HG02943 (cell line): Measurements from ENCODE around the gene TSPO2.

Experiments used
- ATAC-seq: cut with Tn5 transposase; IDR thresholded peaks from one replicate; pipeline ENCODE4 v1.9.1; 2021; ENCODE audit warnings: mild to moderate bottlenecking, low read depth, moderate library complexity; ENCODE audit not compliant: unreplicated experiment

TSPO2 gene

DNA sequence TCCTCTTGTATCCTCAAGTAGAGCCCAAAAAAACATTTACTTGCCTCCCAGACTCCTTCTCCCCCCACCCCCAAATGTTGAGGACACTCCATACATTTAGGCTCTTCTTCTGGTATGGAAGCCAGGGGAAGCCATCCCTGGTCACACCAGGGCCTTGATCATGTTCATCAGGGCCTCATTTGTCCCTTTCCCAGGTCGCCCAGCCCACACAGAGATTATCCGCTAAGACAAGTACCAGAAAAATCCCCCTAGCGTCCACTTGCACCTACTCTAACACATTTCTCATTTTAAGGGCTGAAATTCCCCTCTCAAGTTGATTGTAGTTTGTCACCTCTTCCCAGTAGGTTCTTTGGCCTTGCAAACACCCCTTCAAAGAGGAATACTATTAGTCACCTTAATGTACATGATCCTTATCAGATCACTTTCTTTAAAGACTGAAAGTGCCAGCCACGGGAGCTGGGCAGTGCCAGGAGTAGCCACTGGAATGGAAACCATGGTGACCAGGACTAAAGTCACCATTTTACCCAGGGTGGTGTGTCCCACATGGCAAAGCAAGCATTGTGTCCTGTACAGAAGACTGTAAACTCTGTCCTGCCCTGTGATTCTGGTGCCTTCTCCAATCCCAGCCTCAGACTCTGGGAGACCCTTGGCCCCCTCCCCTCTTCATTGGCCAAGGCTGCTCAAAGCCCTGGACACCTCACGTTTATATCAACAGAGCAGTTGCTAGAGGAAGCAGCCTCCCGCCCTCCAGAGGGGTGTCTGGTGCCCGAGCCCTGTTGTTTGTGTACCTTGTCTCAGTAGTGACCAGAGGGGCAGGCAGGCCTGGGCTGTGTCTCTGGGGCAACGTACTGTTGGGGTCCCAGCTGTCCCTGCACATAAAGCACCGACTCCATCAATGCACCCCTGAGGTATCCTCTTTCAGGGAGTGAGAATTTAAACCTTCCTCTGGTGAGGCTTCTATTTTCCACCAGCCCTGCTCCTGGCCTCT is 5.8 kb downstream of the TSPO2 start:
- no peak for ATAC-seq

DNA sequence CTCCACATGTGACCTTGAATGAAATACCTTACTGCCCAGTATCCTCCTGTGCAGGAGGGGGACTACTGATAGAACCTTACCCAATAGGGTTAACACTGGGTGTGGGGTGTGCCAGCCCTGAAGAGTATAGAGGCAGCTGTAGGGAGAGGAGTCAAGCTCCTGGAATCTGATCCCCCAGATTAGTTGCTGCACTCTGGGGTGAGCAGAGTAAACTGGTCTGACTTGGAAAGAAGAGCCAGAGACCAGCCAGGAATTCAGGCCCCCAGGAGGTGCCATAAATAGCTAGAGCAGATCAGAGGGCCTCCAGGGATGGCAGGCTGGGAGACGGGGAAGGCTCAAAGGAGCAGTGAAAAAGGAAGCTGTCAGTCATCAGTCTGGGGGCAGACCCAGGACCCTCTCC is 7.3 kb downstream of the TSPO2 start:
- ATAC-seq = no peak

- ATAC-seq = no peak
Measured at GRCh38 chr6:41049955-41050354, 7.7 kb downstream of the TSPO2 start.

DNA sequence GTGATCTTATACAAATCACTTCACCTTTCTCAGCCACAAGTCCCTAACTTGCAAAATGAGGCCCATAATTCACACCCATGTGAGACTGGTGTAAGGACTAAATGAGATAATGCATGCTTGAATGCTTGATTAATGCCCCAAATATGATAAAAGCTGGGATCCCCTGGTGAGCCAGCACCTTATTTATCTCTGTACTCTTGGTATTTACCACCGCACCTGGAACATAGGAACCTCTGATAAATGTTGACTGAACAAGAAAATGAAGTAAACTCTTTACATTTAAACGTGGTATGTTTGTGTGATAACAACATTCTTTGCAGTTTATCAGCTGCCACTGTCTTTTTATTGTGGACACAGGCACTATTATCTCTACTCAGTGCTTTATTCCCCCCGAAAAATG is 8.3 kb downstream of the TSPO2 start:
- ATAC-seq = no peak

GRCh38 chr6:41051873-41052272 is 9.6 kb downstream of the TSPO2 start:
- no peak for ATAC-seq

- no peak for ATAC-seq
Measured at GRCh38 chr6:41053041-41053440, 10.8 kb downstream of the TSPO2 start, which contains the start of gene APOBEC2. Gene APOBEC2 (plus strand): TSS chr6:41053202. CDS start chr6:41053348, 146 bp downstream.

DNA sequence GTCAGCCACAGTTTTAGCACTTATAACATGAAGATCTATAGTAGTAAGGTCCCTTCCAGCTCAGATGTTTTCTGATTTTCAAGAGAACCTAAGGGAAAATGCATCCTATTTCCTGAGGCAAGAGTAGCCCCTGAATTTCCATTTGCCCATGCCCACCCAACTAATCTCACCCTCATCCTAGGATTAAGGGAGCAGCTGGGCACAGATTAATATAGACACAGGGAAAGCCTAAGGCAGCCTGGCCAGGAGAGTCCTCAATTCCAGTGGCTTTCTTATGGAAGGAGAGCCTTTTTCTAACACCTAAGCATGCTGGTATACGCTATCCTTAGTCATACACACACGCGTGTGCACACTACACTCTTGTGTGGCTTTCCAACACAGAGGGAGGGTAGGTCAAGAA is 12.2 kb downstream of the TSPO2 start:
- no peak for ATAC-seq

- ATAC-seq = no peak
Measured at GRCh38 chr6:41055149-41055548, 12.9 kb downstream of the TSPO2 start.

DNA sequence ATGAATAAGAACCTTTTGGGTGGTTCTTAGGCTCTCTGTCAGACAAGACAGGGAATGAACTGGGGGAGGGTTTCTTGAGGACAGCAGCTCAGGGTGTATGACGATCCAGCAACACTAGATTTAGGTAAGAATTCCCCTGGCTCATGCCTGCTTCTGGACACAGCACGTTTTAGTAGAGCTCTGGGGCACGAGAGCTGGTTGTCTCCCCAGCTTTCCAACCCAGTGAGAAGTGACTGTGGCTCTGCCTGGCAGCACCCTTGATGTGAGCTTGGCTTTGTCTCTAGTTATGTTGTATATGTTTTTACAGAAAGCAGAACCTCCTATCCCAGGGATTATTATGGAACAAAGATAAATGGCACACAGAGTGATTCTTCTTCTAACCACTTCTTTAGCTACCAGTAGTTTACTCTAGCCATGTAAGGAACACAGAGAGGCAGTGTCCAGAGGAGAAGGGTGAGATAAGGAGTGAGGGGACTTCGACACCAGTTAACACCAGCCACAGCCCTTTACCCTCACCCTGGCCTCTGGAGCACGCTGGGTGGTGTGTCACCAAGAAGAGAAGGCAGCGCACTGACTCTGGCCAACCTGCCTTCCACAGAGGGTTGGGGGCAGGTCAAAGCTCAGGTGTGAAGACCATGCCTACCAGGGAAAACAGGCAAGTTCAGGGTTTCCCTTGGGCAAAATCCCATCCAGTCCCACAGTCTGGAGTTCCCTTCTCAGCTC is 14.7 kb downstream of the TSPO2 start:
- no peak for ATAC-seq

DNA sequence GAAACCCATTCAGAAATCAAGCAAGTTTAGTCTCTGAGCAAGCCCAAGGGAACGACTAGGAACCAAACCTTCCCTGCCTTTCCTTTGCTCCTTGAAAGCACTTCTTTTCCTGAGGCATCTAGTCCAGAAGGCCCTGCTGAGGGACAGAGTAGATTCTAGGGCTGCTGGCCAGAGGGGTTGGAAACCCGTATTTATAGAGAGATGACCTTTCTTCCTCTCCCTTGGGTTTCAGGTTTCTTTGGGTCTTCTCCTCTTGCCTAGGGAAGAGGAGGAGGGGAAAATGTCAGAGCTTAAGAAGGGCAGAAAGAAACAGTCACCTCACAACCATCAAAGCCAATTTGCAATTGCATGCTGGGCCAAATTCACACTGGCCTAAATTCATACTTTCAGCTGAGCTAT is 16.5 kb downstream of the TSPO2 start:
- no peak for ATAC-seq

GRCh38 chr6:41059556-41059955 is 17.3 kb downstream of the TSPO2 start:
- ATAC-seq = no peak

DNA sequence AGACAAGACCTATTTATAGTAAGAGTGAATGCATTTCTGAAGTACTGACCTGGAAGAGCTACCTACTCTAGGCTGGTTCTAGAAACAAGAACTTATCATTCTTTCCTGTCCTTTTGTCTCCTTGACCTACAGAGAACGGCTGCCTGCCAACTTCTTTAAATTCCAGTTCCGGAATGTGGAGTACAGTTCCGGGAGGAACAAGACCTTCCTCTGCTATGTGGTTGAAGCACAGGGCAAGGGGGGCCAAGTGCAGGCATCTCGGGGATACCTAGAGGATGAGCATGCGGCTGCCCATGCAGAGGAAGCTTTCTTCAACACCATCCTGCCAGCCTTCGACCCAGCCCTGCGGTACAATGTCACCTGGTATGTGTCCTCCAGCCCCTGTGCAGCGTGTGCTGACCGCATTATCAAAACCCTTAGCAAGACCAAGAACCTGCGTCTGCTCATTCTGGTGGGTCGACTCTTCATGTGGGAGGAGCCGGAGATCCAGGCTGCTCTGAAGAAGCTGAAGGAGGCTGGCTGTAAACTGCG is 19.0 kb downstream of the TSPO2 start:
- ATAC-seq = no peak

DNA sequence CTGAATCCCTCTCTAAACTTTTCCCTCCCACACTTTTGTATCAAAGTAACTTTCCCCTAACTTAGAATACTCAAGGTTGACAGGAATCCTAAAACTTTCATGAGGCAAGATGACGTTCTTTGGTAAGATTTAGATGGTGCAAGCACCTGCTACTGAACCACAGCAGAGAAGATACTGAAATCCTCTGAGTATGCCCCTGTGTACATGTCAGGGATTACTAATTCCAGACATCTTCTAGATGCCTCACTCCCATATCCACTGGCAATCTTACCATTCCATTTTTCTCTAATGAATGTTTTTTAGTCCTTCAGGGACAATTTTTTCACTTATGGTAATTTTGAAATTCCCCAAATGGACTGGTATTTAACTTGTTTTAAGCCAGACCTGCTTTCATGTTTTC is 19.8 kb downstream of the TSPO2 start:
- no peak for ATAC-seq

DNA sequence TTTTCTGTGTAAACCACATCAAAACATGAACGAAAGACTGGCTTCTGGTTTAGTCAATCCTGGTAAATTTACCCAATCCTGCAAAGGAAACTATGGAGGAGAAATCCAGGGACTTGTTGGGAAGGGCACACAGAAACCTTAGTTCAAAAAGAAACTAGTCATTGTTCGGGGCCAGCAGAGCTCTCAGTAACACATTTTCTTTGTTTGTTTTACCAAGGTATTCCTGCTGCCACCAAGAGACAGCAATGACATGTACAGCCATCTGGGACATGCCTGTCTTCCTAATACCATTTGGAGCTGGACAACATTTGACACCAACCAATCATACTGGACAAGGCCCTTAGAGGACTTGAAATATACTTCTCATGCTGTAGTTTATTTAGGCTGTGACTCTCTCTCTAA is 21.6 kb downstream of the TSPO2 start:
- ATAC-seq = no peak

DNA sequence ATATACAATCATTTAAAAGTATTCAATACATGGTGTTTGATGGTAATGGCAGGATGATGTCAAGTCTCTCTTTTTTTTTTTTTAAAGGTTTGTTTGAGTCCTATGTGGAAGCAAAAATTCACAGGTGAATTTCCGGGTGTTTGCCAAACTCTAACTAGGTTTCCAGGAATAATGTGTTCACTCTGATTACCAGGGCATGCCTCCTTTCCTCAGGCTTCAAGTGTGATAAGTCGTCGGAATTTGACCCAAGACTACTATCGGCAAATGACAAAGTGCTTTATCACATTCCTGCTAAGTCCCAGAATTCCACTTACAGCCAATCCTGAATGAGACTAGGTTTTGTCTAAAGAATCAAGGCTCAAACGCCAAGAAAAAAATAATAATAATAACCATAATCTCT is 22.6 kb downstream of the TSPO2 start:
- no peak for ATAC-seq

- ATAC-seq = no peak
Measured at GRCh38 chr6:41065550-41066026, 23.3 kb downstream of the TSPO2 start.

DNA sequence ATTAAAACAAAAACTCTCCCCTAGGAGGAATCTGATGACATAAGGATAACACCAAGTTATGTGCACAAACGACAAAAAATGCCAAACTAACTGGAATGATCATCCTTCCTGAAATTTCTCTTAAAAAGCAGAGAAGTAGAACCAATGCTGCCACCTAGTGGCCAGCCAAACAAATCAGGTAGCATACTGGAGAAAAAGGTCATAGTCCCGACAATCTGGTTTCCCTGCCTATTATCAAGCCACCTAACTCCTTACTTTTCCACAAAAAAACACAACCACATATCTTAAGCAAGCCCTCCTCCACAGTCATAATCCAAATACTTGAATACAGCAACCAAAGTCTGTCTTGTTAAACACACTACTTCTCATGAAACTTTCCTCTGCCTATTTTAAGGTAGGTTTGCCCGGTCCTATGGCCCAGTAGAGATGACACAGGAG is 24.6 kb downstream of the TSPO2 start:
- no peak for ATAC-seq

- ATAC-seq = no peak
Measured at GRCh38 chr6:41071501-41071922, 29.2 kb downstream of the TSPO2 start.

DNA sequence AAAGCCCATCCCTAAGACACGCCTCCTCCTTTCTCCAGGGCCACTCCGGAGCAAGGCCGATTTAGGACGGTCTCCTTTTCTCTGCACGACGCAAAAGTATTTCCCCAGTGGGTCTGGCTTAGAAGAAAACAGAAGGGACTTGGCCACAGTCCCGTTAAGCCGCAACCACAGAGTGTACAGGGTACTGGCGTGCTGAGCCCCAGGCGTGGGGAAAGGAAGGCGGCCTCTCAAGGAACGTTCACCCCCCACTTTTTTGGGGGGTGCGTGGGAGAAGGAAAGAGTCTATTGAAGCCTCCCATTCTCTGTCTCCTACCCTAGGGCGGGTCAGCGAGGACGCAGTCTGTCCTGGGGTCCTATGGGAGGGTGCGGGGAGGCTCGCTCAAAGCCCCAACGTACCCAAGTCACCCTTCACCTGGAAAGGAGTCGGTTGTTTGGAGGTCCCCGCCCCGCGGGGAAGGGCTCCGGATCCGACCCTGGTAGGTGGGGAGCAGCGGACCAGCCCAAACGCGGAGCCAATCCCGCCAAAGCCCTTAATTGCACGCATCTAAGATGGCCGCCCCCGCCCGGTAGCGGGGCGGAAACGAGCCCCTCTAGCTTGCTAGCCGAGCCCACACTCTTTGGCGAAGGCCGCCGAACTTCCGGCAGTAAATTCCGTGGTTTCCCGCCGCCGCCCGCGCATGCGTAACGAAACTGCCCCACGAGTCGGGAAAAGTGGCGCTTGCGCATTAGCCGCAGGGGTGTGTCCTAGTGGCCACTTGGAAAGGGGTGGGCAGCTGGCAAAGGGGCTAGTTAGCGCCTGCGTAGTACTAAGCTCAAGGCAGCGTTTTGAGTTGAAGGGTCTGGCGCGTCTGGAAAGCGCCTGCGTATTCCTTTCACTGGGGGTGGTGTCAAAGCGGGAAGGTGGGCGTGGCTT is 29.9 kb downstream of the TSPO2 start, which contains the start of gene OARD1:
Gene OARD1, minus strand, starts transcription at position 434 of the 913 bp plus-strand sequence. CDS start 722 bp downstream, outside the sequence.
- ATAC-seq = peak; percentile 64

DNA sequence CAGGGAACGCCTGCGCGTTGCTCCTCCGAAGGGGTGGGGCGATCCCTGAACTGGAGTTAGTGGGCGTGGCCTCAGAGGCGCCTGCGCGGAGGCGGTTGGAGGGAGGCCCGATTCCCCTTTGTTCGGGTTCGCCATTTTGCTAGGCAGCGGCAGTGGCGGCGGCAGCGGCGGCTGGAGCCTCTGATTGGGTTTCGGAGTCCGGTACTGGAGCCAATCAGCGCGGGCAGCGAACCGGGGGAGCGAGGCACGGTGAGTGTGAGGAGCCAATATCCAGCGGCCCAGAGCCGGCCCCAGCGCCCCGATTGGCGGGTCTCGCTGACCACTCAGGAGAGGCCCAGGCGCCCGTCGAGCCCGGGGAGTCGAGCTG is 30.6 kb downstream of the TSPO2 start, which contains the start of gene NFYA:
Gene NFYA, plus strand, starts transcription at position 139 of the 367 bp plus-strand sequence. CDS start 6,116 bp downstream, outside the sequence.
- ATAC-seq = peak; percentile 60
